Coronary artery (tissue), 2 donors: ENCODE measurements around the gene GNB2.
A peak's percentile ranks its signal among the peaks of the same experiment; 100 is the strongest.
"Not testable (repeated sequence)": the region's sequence is repeated elsewhere in the genome, so short reads cannot be mapped to it uniquely, and the experiment has no call there.

ENCODE experiments used
- DNase-seq: peaks from one replicate; pipeline ENCODE4 v3.0.0-alpha.2; 2017; ENCODE audit warnings: low spot score
- H3K27ac ChIP-seq, 2 donors: fragments of 200-600 bp; sonication (generic); one replicate each; pipeline ENCODE4 v1.5.1; 2016 to 2019
- H3K4me3 ChIP-seq: fragments of 200-600 bp; sonication (generic); 2 replicates; pipeline ENCODE4 v1.5.1; 2016; ENCODE audit warnings: mild to moderate bottlenecking, moderate library complexity
- TF ChIP-seq, protein P1 (sequence below): fragments of 200-600 bp; sonication (generic); IDR thresholded peaks from one replicate; pipeline ENCODE4 v1.5.1; 2019; ENCODE audit warnings: antibody characterized with exemption

GNB2 gene

DNA sequence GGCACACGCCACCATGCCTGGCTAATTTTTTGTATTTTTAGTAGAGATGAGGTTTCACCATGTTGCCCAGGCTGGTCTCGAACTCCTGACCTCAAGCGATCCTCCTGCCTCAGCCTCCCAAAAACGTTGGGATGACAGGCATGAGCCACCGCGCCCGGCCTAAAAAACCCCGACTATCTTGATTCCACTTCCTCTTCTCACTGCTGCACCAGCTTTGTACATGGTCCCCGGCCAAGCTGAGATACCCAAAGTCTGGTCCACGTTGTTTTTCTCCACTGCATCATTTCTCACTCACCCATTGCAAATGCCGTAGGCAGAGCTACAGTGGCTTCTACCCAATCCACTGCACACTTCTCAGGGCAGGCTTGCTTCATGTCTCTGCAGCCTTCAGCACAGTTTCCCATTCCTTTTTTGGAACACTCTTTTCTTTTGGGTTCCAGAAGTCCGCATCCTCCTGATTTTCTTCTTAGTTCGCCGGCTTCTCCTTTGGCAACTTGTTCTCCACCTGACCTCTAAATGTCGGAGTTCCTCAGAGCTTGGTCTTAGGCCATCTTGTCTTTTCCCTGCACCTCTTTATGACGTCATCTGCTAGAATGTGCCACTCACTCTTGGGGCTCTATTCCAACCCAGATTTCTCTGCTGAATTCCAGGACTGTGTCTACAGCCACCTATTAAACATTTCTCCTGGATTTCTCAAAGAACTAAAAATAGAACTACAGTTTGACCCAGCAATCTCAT is 6.0 kb upstream of the GNB2 start:
- no peak for DNase-seq
- H3K4me3 ChIP-seq = no peak overlapping the region
- peak overlapping the region in 1 of 2 donors; percentile 52 for H3K27ac ChIP-seq
- TF ChIP-seq, protein P1, sequence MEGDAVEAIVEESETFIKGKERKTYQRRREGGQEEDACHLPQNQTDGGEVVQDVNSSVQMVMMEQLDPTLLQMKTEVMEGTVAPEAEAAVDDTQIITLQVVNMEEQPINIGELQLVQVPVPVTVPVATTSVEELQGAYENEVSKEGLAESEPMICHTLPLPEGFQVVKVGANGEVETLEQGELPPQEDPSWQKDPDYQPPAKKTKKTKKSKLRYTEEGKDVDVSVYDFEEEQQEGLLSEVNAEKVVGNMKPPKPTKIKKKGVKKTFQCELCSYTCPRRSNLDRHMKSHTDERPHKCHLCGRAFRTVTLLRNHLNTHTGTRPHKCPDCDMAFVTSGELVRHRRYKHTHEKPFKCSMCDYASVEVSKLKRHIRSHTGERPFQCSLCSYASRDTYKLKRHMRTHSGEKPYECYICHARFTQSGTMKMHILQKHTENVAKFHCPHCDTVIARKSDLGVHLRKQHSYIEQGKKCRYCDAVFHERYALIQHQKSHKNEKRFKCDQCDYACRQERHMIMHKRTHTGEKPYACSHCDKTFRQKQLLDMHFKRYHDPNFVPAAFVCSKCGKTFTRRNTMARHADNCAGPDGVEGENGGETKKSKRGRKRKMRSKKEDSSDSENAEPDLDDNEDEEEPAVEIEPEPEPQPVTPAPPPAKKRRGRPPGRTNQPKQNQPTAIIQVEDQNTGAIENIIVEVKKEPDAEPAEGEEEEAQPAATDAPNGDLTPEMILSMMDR = no peak

DNA sequence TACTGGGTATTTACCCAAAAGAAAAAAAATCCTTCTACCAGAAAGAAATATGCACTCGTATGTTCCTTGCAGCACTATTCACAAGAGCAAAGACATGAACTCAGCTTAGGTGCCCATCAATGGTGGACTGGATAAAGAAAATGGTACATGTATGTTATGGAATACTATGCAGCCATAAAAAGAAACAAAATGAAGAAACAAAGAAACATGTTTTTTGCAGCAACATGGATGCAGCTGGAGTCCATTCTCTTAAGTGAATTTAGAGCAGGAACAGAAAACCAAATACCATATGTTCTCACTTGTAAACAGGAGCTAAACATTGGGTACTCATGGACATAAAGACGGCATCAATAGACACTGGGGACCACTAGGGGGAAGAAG is 5.5 kb upstream of the GNB2 start:
- DNase-seq = no peak
- H3K4me3 ChIP-seq = no peak overlapping the region
- H3K27ac ChIP-seq = peak overlapping the region in 1 of 2 donors; percentile 52
- TF ChIP-seq, protein P1 = no peak

DNA sequence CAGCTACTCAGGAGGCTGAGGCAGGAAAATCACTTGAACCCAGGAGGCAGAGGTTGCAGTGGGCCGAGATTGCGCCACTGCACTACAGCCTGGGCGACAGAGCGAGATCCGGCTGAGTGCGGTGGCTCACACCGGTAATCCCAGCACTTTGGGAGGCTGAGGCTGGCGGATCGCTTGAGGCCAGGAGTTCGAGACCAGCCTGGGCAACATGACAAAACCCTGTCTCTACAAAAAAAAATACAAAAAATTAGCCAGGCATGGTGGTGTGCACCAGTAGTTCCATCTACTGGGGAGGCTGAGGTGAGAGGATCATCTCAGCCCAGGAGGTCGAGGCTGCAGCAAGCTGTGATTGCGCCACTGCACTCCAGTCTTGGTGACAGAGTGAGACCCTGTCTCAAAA is 4.4 kb upstream of the GNB2 start:
- not testable (repeated sequence) for DNase-seq, H3K27ac ChIP-seq, H3K4me3 ChIP-seq

DNA sequence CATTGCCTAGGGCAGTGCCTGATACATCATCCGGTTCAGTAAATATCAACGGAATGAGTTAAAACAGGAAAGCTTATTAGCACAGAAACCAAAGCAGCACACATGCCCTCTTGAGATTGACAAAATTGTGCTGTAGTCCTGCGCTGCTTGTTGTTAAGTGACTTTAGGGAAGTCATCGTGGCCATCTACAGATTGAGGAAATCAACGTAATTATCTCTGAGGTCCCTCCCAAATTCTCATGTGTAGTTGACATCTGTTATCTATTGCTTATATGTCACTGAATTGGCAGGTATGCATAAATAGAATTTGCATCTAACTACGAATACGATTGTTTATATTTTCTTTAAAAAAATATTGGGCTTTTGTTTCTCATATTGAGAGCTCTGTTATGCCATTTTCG is 3.5 kb upstream of the GNB2 start:
- TF ChIP-seq, protein P1 = no peak
- no peak overlapping the region for H3K4me3 ChIP-seq
- DNase-seq = no peak
- H3K27ac ChIP-seq = no peak overlapping the region

DNA sequence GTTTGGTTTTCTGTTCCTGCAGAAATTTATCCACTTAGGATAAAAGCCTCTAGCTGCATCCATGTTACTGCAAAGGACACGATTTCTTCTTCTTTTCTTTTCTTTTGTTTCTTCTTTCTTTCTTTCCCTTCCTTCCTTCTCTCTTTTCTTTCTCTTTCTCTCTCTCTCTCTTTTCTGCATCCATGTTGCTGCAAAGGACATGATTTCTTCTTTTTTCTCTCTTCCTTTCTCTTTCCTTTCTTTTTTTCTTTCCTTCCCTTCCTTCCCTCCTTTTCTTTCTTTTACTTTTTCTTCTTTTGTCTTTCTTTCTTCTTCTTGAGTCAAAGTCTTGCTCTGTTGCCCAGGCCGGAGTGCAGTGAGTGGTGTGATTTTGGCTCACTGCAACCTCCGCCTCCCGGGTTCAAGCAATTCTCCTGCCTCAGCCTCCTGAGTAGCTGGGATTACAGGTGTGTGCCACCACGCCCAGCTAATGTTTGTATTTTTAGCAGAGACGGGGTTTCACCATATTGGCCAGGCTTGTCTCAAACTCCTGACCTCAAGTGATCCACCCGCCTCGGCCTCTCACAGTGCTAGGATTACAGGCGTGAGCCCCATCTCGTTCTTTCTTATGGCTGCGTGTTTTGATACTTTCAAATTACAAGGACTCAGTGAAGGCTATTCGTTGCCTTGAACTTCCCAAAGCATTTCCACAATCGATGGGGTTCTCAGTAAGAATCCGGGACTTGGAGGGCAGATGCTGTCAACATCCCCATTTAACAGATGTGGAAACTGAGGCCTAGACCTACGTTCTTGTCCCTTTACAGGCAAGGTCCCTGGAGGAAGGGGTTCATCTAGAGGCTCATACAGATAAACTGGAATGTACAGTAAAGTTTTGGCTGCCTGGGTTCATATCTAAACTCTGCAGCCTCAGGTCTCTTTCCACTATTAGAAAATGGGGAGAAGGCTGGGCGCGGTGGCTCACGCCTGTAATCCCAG is 1.9 kb upstream of the GNB2 start:
- TF ChIP-seq, protein P1 = no peak

DNA sequence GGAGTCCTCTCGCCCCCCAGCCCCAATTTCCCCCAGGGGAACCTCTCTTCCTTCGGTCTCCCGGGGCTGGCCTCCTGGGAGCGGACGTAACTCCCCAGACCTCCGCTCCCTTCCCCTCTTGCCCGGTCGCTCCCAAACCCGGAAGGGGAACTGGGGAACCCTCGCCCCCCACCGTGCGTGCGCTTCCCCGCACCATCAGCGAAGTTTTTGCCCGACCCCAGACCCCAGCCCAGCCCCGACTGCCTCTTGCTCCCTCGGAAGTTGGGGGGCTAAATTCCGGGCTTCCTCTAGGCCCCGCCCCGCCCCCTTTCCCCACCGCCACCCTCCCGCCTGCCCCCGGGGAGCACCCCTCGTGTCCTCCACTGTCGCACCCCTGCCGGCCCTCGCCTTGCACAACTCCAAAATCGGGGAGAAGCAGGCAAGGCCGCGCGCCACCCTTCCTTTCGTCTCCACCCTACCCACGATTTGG is 436 bp downstream of the GNB2 start:
- DNase-seq = no peak
- Histone ChIP-seq H3K27ac (peak overlapping the region; percentile 98 to 99), H3K4me3 (peak overlapping the region; percentile 96)
- TF ChIP-seq, protein P1 = no peak

More for the DNA sequence above, 1.9 kb upstream of the GNB2 start:
- Histone ChIP-seq H3K27ac (no peak overlapping the region), H3K4me3 (no peak overlapping the region)
- no peak for DNase-seq

DNA sequence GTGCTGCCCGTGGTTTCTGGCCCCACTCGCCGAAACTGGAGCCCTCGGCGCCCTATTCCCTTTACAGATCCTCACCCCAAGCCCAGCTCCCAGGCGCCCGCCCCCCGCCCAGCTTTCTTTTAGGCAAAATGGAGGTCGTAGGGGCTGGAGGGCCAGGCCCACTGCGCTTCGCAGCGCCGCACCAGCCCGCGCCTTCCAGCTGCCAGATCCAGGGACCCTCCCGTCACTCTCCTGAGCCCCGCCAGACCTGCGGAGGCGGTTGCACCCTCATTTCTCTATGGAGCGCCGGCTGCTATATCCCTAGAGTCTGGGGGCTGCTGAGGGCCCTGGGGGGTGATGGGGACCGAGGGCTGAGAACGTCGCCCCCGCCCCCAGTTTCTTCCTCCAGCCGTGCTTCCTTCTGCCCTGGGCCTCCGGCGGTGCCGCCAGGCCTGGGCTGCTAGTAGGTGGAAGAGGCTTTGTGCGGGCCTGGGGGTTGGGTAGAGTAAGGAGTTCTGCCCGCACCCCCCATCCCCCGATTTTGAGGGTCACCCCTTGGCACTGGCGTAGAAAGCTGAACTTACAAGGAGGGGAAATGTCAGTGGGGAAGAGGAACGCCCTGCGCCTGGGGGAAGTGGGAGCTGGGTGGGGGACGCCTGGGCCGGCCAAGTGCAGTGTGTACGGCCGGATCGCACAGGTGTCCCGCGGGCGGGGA is 1.0 kb downstream of the GNB2 start:
- TF ChIP-seq, protein P1 = no peak
- DNase-seq = no peak
- H3K27ac ChIP-seq = peak overlapping the region; percentile 98 to 99
- H3K4me3 ChIP-seq = peak overlapping the region; percentile 96
